Type B pancreatic cell (in vitro differentiated cells): ENCODE measurements around the gene PRDX5. TPM values are rescaled to one million over a fixed set of nuclear protein-coding genes. Genes with fewer than 3 reads are reported as not detected.

Experiments used
- DNase-seq: peaks from one replicate; pipeline ENCODE4 v3.0.0; 2021; ENCODE audit warnings: mixed read lengths; ENCODE audit not compliant: unreplicated experiment; ENCODE audit errors: extremely low spot score
- H3K27ac Mint-ChIP-seq: 2 replicates; pipeline ENCODE4 v1.8.0; 2021; ENCODE audit warnings: mild to moderate bottlenecking, mixed read lengths
- H3K27me3 Mint-ChIP-seq: 2 replicates; pipeline ENCODE4 v1.8.0; 2021; ENCODE audit warnings: mixed read lengths
- H3K36me3 Mint-ChIP-seq: 2 replicates; pipeline ENCODE4 v1.8.0; 2021; ENCODE audit warnings: mixed read lengths
- H3K4me1 Mint-ChIP-seq: one replicate; pipeline ENCODE4 v1.8.0; 2021; ENCODE audit warnings: mixed read lengths; ENCODE audit not compliant: unreplicated experiment
- H3K4me3 Mint-ChIP-seq: 2 replicates; pipeline ENCODE4 v1.8.0; 2021; ENCODE audit warnings: mild to moderate bottlenecking, mixed read lengths
- H3K9me3 Mint-ChIP-seq: 2 replicates; pipeline ENCODE4 v1.8.0; 2021; ENCODE audit warnings: mixed read lengths
- total RNA-seq: library from RNA; stranded (reverse); gene quantifications from 2 replicates; pipeline ENCODE4 v1.2.1, GENCODE V29; 2021; ENCODE audit warnings: low replicate concordance
- TF ChIP-seq, protein P1 (sequence below): fragments of 200-600 bp; sonication (generic); conservative IDR thresholded peaks from 2 replicates; pipeline ENCODE4 v1.5.0; 2021; ENCODE audit warnings: antibody characterized with exemption, mild to moderate bottlenecking

Gene PRDX5
- total RNA-seq, 1 donor from 2014 or later = 166 TPM

DNA sequence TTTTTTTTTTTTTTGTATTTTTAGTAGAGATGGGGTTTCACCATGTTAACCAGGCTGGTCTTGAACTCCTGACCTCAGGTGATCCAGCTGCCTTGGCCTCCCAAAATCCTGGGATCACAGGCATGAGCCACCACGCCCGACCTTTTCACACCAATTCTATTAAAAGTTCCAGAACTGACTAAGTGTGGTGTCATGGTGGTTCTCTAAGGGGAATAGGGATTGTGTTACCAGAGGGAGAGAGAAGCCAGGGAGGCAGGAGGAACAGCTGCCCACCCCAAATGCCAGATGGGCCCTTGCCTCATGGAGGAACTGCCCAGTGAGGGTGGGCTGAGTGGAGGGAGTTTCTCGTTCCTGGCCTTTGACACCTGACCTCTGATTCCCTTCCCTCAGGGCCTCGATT, 47.0 kb downstream of the PRDX5 start:
- Mint-ChIP-seq H3K27me3 (no peaks in the 10 kb centered on the region), H3K4me1 (peaks cover 6% of the 10 kb centered on the region), H3K27ac (no peak overlapping the region), H3K36me3 (peaks cover 20% of the 10 kb centered on the region), H3K4me3 (no peak overlapping the region), H3K9me3 (peaks cover 6% of the 10 kb centered on the region)
- DNase-seq = no peak
- TF ChIP-seq, protein P1, sequence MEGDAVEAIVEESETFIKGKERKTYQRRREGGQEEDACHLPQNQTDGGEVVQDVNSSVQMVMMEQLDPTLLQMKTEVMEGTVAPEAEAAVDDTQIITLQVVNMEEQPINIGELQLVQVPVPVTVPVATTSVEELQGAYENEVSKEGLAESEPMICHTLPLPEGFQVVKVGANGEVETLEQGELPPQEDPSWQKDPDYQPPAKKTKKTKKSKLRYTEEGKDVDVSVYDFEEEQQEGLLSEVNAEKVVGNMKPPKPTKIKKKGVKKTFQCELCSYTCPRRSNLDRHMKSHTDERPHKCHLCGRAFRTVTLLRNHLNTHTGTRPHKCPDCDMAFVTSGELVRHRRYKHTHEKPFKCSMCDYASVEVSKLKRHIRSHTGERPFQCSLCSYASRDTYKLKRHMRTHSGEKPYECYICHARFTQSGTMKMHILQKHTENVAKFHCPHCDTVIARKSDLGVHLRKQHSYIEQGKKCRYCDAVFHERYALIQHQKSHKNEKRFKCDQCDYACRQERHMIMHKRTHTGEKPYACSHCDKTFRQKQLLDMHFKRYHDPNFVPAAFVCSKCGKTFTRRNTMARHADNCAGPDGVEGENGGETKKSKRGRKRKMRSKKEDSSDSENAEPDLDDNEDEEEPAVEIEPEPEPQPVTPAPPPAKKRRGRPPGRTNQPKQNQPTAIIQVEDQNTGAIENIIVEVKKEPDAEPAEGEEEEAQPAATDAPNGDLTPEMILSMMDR = no peak

DNA sequence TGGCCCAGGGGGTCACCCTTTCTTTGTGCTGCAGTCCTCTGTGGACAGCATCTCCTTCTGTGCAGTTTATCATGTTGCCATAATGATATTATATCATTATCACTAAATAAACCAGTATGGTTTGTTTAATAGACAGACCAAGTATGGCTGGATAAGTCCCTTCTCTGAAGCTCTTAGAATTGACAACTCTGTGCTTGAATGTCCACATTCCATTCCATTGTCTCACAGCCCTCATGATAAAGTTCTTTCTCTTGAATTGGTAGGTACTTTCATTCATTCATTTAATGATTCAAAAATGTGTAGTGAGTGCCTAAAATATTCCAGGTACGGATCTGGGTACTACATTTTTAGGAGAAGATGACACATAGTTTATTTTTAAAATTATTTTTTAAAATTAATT, 48.8 kb downstream of the PRDX5 start:
- TF ChIP-seq, protein P1 = no peak
- Mint-ChIP-seq H3K36me3 (peaks cover 22% of the 10 kb centered on the region), H3K4me1 (peaks cover 5% of the 10 kb centered on the region), H3K27ac (peak overlapping the region; percentile 81), H3K9me3 (peaks cover 6% of the 10 kb centered on the region), H3K4me3 (peak overlapping the region; percentile 51), H3K27me3 (no peaks in the 10 kb centered on the region)
- DNase-seq = no peak

DNA sequence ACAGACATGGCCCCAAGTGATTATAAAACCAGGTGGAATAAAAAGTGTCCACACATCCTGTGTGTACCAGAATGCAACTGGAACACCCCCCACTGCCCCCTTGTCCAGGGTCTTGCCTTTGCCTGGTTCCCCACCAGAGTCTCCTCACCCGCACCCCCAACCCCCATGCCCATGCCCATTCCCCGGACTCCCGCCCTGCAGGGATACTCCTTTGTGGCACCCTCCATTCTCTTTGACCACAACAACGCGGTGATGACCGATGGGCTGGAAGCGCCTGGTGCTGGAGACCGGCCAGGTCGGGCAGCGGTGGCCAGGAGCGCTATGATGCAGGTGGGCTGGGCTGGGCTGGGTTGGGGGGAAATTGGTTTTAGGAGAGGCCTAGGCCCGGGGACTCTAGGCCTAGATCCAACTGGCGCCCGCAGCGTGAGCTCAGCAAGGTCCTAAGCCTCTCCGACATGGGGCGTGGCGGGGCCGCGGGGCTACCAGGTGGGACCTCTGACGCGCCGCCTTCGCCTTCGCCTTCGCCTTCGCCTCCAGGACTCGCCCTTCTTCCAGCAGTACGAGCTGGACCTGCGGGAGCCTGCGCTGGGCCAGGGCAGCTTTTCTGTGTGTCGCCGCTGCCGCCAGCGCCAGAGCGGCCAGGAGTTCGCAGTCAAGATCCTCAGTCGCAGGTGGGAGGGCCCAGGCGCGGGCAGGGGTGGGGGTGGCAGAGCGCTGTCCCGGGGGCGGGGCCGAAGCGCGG, 50.2 kb downstream of the PRDX5 start:
- Mint-ChIP-seq H3K9me3 (peaks cover 6% of the 10 kb centered on the region), H3K27me3 (no peaks in the 10 kb centered on the region), H3K27ac (no peak overlapping the region), H3K4me3 (no peak overlapping the region), H3K36me3 (peaks cover 16% of the 10 kb centered on the region), H3K4me1 (peaks cover 5% of the 10 kb centered on the region)
- DNase-seq = no peak
- TF ChIP-seq, protein P1 = no peak

DNA sequence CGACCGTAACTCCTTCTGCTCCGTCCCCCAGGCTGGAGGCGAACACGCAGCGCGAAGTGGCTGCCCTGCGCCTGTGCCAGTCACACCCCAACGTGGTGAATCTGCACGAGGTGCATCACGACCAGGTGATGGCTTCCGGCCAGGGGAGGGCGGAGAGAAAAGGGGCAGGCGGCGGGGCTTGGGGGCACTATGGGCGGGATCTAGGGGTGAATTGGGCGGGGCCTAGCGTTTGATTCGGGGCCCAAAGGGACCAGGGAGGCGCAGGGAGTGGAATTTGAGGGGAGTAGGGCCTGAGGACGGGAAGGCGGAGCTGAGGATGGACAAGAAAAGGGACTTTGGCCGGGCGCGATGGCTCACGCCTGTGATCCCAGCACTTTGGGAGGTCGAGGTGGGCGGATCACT, 50.8 kb downstream of the PRDX5 start:
- Mint-ChIP-seq H3K4me3 (no peak overlapping the region), H3K9me3 (peaks cover 6% of the 10 kb centered on the region), H3K36me3 (peaks cover 15% of the 10 kb centered on the region), H3K27me3 (no peaks in the 10 kb centered on the region), H3K4me1 (peaks cover 5% of the 10 kb centered on the region), H3K27ac (no peak overlapping the region)
- TF ChIP-seq, protein P1 = no peak
- DNase-seq = no peak

DNA sequence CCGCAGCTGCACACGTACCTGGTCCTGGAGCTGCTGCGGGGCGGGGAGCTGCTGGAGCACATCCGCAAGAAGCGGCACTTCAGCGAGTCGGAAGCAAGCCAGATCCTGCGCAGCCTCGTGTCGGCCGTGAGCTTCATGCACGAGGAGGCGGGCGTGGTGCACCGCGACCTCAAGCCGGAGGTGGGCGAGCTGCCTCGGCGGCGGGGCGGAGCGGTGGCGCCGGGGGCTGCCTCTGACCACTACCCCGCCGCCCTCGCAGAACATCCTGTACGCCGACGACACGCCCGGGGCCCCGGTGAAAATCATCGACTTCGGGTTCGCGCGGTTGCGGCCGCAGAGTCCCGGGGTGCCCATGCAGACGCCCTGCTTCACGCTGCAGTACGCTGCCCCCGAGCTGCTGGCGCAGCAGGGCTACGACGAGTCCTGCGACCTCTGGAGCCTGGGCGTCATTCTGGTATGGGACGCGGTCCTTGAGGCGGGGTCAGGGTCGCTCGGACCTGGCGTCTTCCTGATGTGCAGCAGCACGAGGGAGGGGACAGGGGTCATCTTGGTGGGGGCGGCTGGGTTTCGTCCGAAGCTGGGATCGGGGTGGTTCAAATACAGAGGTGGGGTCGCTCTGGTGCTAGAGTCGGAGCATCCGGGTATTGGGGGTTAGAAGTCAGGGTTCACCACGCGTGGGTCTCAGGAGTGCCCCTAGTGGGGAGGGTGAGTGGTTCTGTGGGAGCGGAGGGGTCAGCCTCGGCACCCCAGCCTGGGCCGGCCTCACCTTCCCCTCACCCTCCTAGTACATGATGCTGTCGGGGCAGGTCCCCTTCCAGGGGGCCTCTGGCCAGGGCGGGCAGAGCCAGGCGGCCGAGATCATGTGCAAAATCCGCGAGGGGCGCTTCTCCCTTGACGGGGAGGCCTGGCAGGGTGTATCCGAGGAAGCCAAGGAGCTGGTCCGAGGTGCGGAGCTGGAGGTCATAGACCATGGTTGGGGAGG, 51.8 kb downstream of the PRDX5 start:
- Mint-ChIP-seq H3K4me3 (no peak overlapping the region), H3K9me3 (peaks cover 6% of the 10 kb centered on the region), H3K27ac (no peak overlapping the region), H3K36me3 (peaks cover 10% of the 10 kb centered on the region), H3K27me3 (no peaks in the 10 kb centered on the region), H3K4me1 (peaks cover 5% of the 10 kb centered on the region)
- TF ChIP-seq, protein P1 = no peak
- no peak for DNase-seq
